Urothelium cell line (cell line): Measurements from ENCODE around the gene HIBCH.

Source experiments
- DNase-seq: peaks from one replicate; pipeline ENCODE4 v3.0.0; 2011; ENCODE audit warnings: low spot score, mixed read lengths
- FAIRE-seq: peaks from 2 replicates; lab custom pipeline; 2011; peaks lifted over from hg19 to GRCh38; lab: Jason Lieb, UNC

Gene HIBCH

GRCh38 chr2:190199109-190199508 is 120.5 kb downstream of the HIBCH start:
- FAIRE-seq, result no peak
- DNase-seq, result no peak

GRCh38 chr2:190197143-190197720 is 122.4 kb downstream of the HIBCH start:
- DNase-seq (no peak), FAIRE-seq (no peak)

- DNase-seq (no peak), FAIRE-seq (no peak)
Observed at GRCh38 chr2:190190507-190191162, 129.0 kb downstream of the HIBCH start.

GRCh38 chr2:190188289-190188688 is 131.3 kb downstream of the HIBCH start:
- FAIRE-seq (no peak), DNase-seq (no peak)

- DNase-seq, result no peak
- no peak for FAIRE-seq
Observed at GRCh38 chr2:190186238-190186637, 133.4 kb downstream of the HIBCH start.

GRCh38 chr2:190185380-190185779 is 134.2 kb downstream of the HIBCH start:
- FAIRE-seq (no peak), DNase-seq (no peak)

- DNase-seq (no peak), FAIRE-seq (no peak)
Observed at GRCh38 chr2:190184460-190184859, 135.2 kb downstream of the HIBCH start.

- FAIRE-seq (no peak), DNase-seq (no peak)
Observed at GRCh38 chr2:190183539-190183938, 136.1 kb downstream of the HIBCH start.

- no peak for DNase-seq
- FAIRE-seq, result no peak
Observed at GRCh38 chr2:190182071-190182524, 137.5 kb downstream of the HIBCH start.

GRCh38 chr2:190181123-190181669 is 138.4 kb downstream of the HIBCH start:
- DNase-seq (no peak), FAIRE-seq (no peak)

- DNase-seq, result no peak
- no peak for FAIRE-seq
Observed at GRCh38 chr2:190180313-190181122, 139.1 kb downstream of the HIBCH start.

- DNase-seq, result no peak
- no peak for FAIRE-seq
Observed at GRCh38 chr2:190179754-190180312, 139.8 kb downstream of the HIBCH start.

GRCh38 chr2:190178066-190178722 is 141.4 kb downstream of the HIBCH start:
- FAIRE-seq, result no peak
- no peak for DNase-seq

GRCh38 chr2:190177249-190178040 is 142.2 kb downstream of the HIBCH start:
- DNase-seq (no peak), FAIRE-seq (no peak)

- DNase-seq (no peak), FAIRE-seq (no peak)
Observed at GRCh38 chr2:190173392-190173791, 146.2 kb downstream of the HIBCH start.

GRCh38 chr2:190170673-190171072 is 149.0 kb downstream of the HIBCH start:
- DNase-seq (no peak), FAIRE-seq (no peak)

- no peak for FAIRE-seq
Observed at GRCh38 chr2:190169221-190170072, 150.2 kb downstream of the HIBCH start.

GRCh38 chr2:190167702-190168101 is 151.9 kb downstream of the HIBCH start:
- no peak for FAIRE-seq
- no peak for DNase-seq

More at GRCh38 chr2:190169221-190170072, 150.2 kb downstream of the HIBCH start:
- no peak for DNase-seq

GRCh38 chr2:190165491-190165890 is 154.1 kb downstream of the HIBCH start:
- no peak for FAIRE-seq
- no peak for DNase-seq
